Pancreas (tissue), 10 donors: Measurements from ENCODE around the gene CROCC2. TPM values are rescaled to one million over a fixed set of nuclear protein-coding genes. Genes with fewer than 3 reads are reported as not detected.

Experiments
- ATAC-seq, 4 donors: fragments of 200-7000 bp; cut with Tn5 transposase; one replicate each; pipeline versions ENCODE4 v1.8.0 to v1.9.1; 2020; ENCODE audit warnings: mild to moderate bottlenecking in 4 of 4, moderate library complexity in 4 of 4
- DNase-seq, 6 donors: peaks; one replicate each; pipeline ENCODE4 v3.0.0-alpha.2; 2020
- FAIRE-seq: peaks from 2 replicates; lab custom pipeline; 2012; peaks lifted over from hg19 to GRCh38; lab: Jason Lieb, UNC
- H3K27ac ChIP-seq, 4 donors: fragments of 200-600 bp; sonication (generic); 1 replicate in 3 of 4; 2 replicates in 1 of 4; pipeline versions ENCODE4 v1.5.0 to v1.8.0; 2020
- H3K27me3 ChIP-seq, 4 donors: fragments of 200-600 bp; one replicate each; pipeline ENCODE4 v1.8.0; 2021
- H3K36me3 ChIP-seq, 3 donors: fragments of 200-600 bp; sonication (generic) in 1 of 3; one replicate each; pipeline versions ENCODE4 v1.5.0 to v1.8.0; 2020 to 2021
- H3K4me1 ChIP-seq, 3 donors: fragments of 200-600 bp; one replicate each; pipeline ENCODE4 v1.8.0; 2021
- H3K4me3 ChIP-seq, 4 donors: fragments of 200-600 bp; sonication (generic) in 2 of 4; one replicate each; pipeline versions ENCODE4 v1.5.0 to v1.8.0; 2020 to 2021
- H3K9me3 ChIP-seq, 4 donors: fragments of 200-600 bp; one replicate each; pipeline ENCODE4 v1.8.0; 2021
- WGBS, 2 donors: extraction: QIAGEN DNeasy Blood & Tissue Kit; methylation state at CpG; one replicate each; pipeline ENCODE4 v1.1.7; 2013; 5-methylcytosine and 5-hydroxymethylcytosine counted together
- intact Hi-C, 3 donors: fragments of 100-400 bp; cut with DNase I; formaldehyde crosslinking; loops; one replicate each; pipeline versions ENCODE4 v1.11.1 to v1.14.2; 2022
- polyA plus RNA-seq, 2 donors: library from polyadenylated mRNA; stranded (reverse); fragments of 200-250 nt; gene quantifications; one replicate each; pipeline ENCODE4 v1.2.3, GENCODE V29; 2013
- total RNA-seq, 6 donors: library from RNA; stranded (reverse); fragmentation: NEBNext Ultra II Directional in 4 of 6; extraction: Animal tissue kit (Norgen Biotek cat#: 25700) in 4 of 6; gene quantifications; one replicate each; pipeline versions ENCODE4 v1.2.1 to v1.2.4, GENCODE V29; 2021 to 2023
- TF ChIP-seq, protein P1 (sequence below), 4 donors: fragments of 200-600 bp; sonication (generic) in 3 of 4; IDR thresholded peaks; one replicate each; pipeline versions ENCODE4 v1.5.0 to v1.8.0; 2021; ENCODE audit warnings: antibody characterized with exemption in 4 of 4
- donor health status: healthy with polysubstance abuse.
- donor health status: DM: no; HTN: no; CAD: no; lungs with moderate emphysema.
- donor health status: DM: no; HTN: no; CAD: no.
- donor health status: control.
- donor health status: control.
- donor health status: Bipolar disorder and iron deficiency.
- donor health status: DM: yes; HTN: yes; CAD: no.
- donor health status: DM: no; HTN: no; CAD: no.
- donor health status: DM: no; HTN: no; CAD: no.
- donor health status: DM: yes; HTN: yes; CAD: no.

CROCC2 gene
- total and polyA plus RNA-seq, 8 donors: 0.04 to 0.05 (median 0.04) TPM; not detected in 5

GRCh38 chr2:241037498-241037897 lies 131.4 kb downstream of the CROCC2 start:
- ATAC-seq (no peak), FAIRE-seq (no peak), DNase-seq (no peak)
- H3K4me3 ChIP-seq: no peak overlapping the region
- WGBS, 2 donors: 89 to 95% methylated on average over 9 of the region's 9 CpGs
- no peaks in the 10 kb centered on the region for H3K36me3 ChIP-seq
- H3K9me3 ChIP-seq: no peaks in the 10 kb centered on the region
- no peaks in the 10 kb centered on the region for H3K27me3 ChIP-seq
- TF ChIP-seq, protein P1, sequence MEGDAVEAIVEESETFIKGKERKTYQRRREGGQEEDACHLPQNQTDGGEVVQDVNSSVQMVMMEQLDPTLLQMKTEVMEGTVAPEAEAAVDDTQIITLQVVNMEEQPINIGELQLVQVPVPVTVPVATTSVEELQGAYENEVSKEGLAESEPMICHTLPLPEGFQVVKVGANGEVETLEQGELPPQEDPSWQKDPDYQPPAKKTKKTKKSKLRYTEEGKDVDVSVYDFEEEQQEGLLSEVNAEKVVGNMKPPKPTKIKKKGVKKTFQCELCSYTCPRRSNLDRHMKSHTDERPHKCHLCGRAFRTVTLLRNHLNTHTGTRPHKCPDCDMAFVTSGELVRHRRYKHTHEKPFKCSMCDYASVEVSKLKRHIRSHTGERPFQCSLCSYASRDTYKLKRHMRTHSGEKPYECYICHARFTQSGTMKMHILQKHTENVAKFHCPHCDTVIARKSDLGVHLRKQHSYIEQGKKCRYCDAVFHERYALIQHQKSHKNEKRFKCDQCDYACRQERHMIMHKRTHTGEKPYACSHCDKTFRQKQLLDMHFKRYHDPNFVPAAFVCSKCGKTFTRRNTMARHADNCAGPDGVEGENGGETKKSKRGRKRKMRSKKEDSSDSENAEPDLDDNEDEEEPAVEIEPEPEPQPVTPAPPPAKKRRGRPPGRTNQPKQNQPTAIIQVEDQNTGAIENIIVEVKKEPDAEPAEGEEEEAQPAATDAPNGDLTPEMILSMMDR (IDR thresholded peaks at IDR 0.05): no peak
- H3K4me1 ChIP-seq: peaks cover 0 to 3% (median 0%) of the 10 kb centered on the region in 3 donors
- intact Hi-C loops: no loop called here
- H3K27ac ChIP-seq: no peak overlapping the region

- Histone ChIP-seq H3K4me3 (no peak overlapping the region), H3K4me1 (peaks cover 0 to 3% (median 0%) of the 10 kb centered on the region in 3 donors), H3K36me3 (no peaks in the 10 kb centered on the region), H3K27me3 (no peaks in the 10 kb centered on the region), H3K27ac (no peak overlapping the region), H3K9me3 (no peaks in the 10 kb centered on the region)
- intact Hi-C loops: no loop called here
- WGBS, 2 donors: 87 to 89% methylated on average over 20 of the region's 20 CpGs
- no peak for ATAC-seq
- no peak for FAIRE-seq
- TF ChIP-seq, protein P1 (IDR thresholded peaks at IDR 0.05): no peak
- DNase-seq: no peak
Measured at GRCh38 chr2:241038374-241039180, 132.4 kb downstream of the CROCC2 start.

DNA sequence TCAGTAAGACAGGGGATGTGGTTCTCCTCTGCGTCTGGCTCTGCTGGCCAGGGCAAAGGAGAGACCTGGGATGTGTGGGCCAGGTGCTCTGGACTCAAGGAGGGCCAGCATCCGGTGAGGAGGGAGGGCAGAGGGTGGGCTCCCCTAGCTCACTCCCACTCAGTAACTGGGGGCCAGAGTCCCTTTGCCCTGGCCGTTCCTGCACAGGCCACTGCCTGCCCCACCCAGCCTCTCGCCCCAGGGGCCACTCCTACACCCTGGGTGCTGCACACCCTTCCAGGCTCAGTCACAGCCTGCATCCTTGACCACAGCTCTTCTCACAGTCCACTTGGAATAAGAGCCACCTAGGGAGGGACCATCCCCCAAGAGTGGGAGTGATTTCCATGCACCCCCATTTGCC lies 133.3 kb downstream of the CROCC2 start:
- peaks cover 0 to 3% (median 0%) of the 10 kb centered on the region in 3 donors for H3K4me1 ChIP-seq
- H3K27ac ChIP-seq: no peak overlapping the region
- no peaks in the 10 kb centered on the region for H3K36me3 ChIP-seq
- no peaks in the 10 kb centered on the region for H3K27me3 ChIP-seq
- H3K9me3 ChIP-seq: no peaks in the 10 kb centered on the region
- TF ChIP-seq, protein P1 (IDR thresholded peaks at IDR 0.05): no peak
- ATAC-seq: no peak
- no peak for FAIRE-seq
- DNase-seq: no peak
- WGBS, 2 donors: 88 to 90% methylated on average over 4 of the region's 4 CpGs
- H3K4me3 ChIP-seq: no peak overlapping the region
- intact Hi-C loops: no loop called here

DNA sequence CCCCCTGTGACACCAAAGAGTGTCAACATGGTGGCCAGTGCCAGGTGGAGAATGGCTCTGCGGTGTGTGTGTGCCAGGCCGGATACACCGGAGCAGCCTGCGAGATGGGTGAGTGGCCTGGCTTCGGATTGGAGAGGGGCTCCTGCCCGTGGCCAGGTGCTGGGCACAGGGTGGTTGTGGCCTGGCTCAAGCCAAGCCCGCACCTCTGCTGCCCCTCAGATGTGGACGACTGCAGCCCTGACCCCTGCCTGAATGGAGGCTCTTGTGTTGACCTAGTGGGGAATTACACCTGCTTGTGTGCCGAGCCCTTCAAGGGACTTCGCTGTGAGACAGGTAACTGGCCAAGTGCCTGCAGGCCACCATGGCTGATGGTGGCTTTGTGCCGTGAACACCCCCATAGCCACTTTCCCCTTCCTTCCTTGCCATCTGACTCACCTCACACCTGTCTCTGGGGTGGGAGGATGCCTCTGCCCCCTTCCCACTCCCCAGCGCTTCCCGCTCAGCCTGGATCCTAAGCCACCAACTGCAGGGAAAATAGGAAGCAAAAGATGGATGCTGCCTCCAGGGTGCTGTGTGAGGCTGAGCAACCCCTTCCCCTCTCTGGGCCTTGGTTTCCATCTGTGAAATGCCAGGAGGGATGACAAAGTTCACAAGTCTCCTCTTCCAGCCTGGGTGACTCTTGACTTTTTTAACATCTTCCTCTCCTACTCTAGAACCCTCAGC lies 134.1 kb downstream of the CROCC2 start:
- Histone ChIP-seq H3K36me3 (no peaks in the 10 kb centered on the region), H3K27ac (no peak overlapping the region), H3K27me3 (no peaks in the 10 kb centered on the region), H3K4me1 (peaks cover 0 to 3% (median 0%) of the 10 kb centered on the region in 3 donors), H3K9me3 (no peaks in the 10 kb centered on the region), H3K4me3 (no peak overlapping the region)
- intact Hi-C loops: no loop called here
- WGBS, 2 donors: 86 to 94% methylated on average over 13 of the region's 13 CpGs
- FAIRE-seq: no peak
- DNase-seq: no peak
- no peak for ATAC-seq
- TF ChIP-seq, protein P1 (IDR thresholded peaks at IDR 0.05): no peak
